ENCODE results near the gene HOXA1. TPM values are rescaled to one million over a fixed set of nuclear protein-coding genes. Genes with fewer than 3 reads are reported as not detected.

The HOXA1 gene
- total RNA-seq, 2 experiments from 2014 or later = 0.24 to 0.35 TPM

GRCh38 chr7:27095050-27095896 lies 527 bp downstream of the HOXA1 start:
- DNase-seq = no peak
- no peak overlapping the region for H3K27ac Mint-ChIP-seq
- H3K36me3 Mint-ChIP-seq = no peaks in the 10 kb centered on the region
- H3K27me3 Mint-ChIP-seq = peaks cover 92% of the 10 kb centered on the region
- peaks cover 23% of the 10 kb centered on the region for H3K4me1 Mint-ChIP-seq
- H3K9me3 Mint-ChIP-seq = no peaks in the 10 kb centered on the region
- H3K4me3 Mint-ChIP-seq = peak overlapping the region; percentile 83

- Mint-ChIP-seq H3K4me1 (peaks cover 23% of the 10 kb centered on the region), H3K27me3 (peaks cover 92% of the 10 kb centered on the region), H3K9me3 (no peaks in the 10 kb centered on the region)
Observed at GRCh38 chr7:27094304-27095049, 1.3 kb downstream of the HOXA1 start.

GRCh38 chr7:27093184-27093895 lies 2.5 kb downstream of the HOXA1 start:
- Mint-ChIP-seq H3K4me1 (peaks cover 18% of the 10 kb centered on the region), H3K27me3 (peaks cover 92% of the 10 kb centered on the region), H3K36me3 (no peaks in the 10 kb centered on the region), H3K9me3 (no peaks in the 10 kb centered on the region), H3K4me3 (no peak overlapping the region), H3K27ac (no peak overlapping the region)
- DNase-seq = no peak

More at GRCh38 chr7:27094304-27095049, 1.3 kb downstream of the HOXA1 start:
- Mint-ChIP-seq H3K36me3 (no peaks in the 10 kb centered on the region), H3K4me3 (peak overlapping the region; percentile 35), H3K27ac (no peak overlapping the region)
- DNase-seq = no peak

- Mint-ChIP-seq H3K27ac (no peak overlapping the region), H3K36me3 (no peaks in the 10 kb centered on the region), H3K4me1 (peaks cover 18% of the 10 kb centered on the region), H3K9me3 (no peaks in the 10 kb centered on the region), H3K4me3 (no peak overlapping the region), H3K27me3 (peaks cover 91% of the 10 kb centered on the region)
- no peak for DNase-seq
Observed at GRCh38 chr7:27092819-27093110, 3.0 kb downstream of the HOXA1 start.

- Mint-ChIP-seq H3K27me3 (peaks cover 91% of the 10 kb centered on the region), H3K9me3 (no peaks in the 10 kb centered on the region), H3K4me1 (peaks cover 15% of the 10 kb centered on the region), H3K4me3 (no peak overlapping the region), H3K36me3 (no peaks in the 10 kb centered on the region), H3K27ac (no peak overlapping the region)
- DNase-seq = no peak
Observed at GRCh38 chr7:27091941-27092818, 3.6 kb downstream of the HOXA1 start.

GRCh38 chr7:27091105-27091504 lies 4.7 kb downstream of the HOXA1 start:
- Mint-ChIP-seq H3K36me3 (no peaks in the 10 kb centered on the region), H3K9me3 (no peaks in the 10 kb centered on the region), H3K27me3 (peaks cover 99% of the 10 kb centered on the region), H3K27ac (no peak overlapping the region), H3K4me3 (no peak overlapping the region), H3K4me1 (peaks cover 14% of the 10 kb centered on the region)
- DNase-seq = no peak

GRCh38 chr7:27088002-27088922 lies 7.5 kb downstream of the HOXA1 start:
- Mint-ChIP-seq H3K27me3 (peaks cover 75% of the 10 kb centered on the region), H3K27ac (no peak overlapping the region), H3K4me3 (peak overlapping the region; percentile 32), H3K9me3 (no peaks in the 10 kb centered on the region), H3K4me1 (peaks cover 4% of the 10 kb centered on the region), H3K36me3 (no peaks in the 10 kb centered on the region)
- DNase-seq = no peak

- Mint-ChIP-seq H3K4me3 (no peak overlapping the region), H3K4me1 (peaks cover 9% of the 10 kb centered on the region)
Observed at GRCh38 chr7:27083646-27084045, 12.2 kb downstream of the HOXA1 start.

GRCh38 chr7:27082171-27082570 lies 13.6 kb downstream of the HOXA1 start:
- peaks cover 18% of the 10 kb centered on the region for H3K27me3 Mint-ChIP-seq
- no peaks in the 10 kb centered on the region for H3K9me3 Mint-ChIP-seq
- H3K27ac Mint-ChIP-seq = no peak overlapping the region
- H3K36me3 Mint-ChIP-seq = no peaks in the 10 kb centered on the region
- H3K4me3 Mint-ChIP-seq = no peak overlapping the region
- no peak for DNase-seq
- H3K4me1 Mint-ChIP-seq = peaks cover 5% of the 10 kb centered on the region

More at GRCh38 chr7:27083646-27084045, 12.2 kb downstream of the HOXA1 start:
- no peak for DNase-seq
- H3K27me3 Mint-ChIP-seq = peaks cover 32% of the 10 kb centered on the region
- H3K36me3 Mint-ChIP-seq = no peaks in the 10 kb centered on the region
- no peaks in the 10 kb centered on the region for H3K9me3 Mint-ChIP-seq
- H3K27ac Mint-ChIP-seq = no peak overlapping the region

- no peak for DNase-seq
Observed at GRCh38 chr7:27080844-27081436, 14.9 kb downstream of the HOXA1 start.

GRCh38 chr7:27079234-27079975 lies 16.4 kb downstream of the HOXA1 start:
- no peaks in the 10 kb centered on the region for H3K9me3 Mint-ChIP-seq
- no peak for DNase-seq
- H3K27ac Mint-ChIP-seq = no peak overlapping the region
- no peak overlapping the region for H3K4me3 Mint-ChIP-seq
- H3K4me1 Mint-ChIP-seq = peaks cover 5% of the 10 kb centered on the region
- peaks cover 6% of the 10 kb centered on the region for H3K27me3 Mint-ChIP-seq
- no peaks in the 10 kb centered on the region for H3K36me3 Mint-ChIP-seq

More at GRCh38 chr7:27080844-27081436, 14.9 kb downstream of the HOXA1 start:
- Mint-ChIP-seq H3K27me3 (peaks cover 6% of the 10 kb centered on the region), H3K27ac (no peak overlapping the region), H3K36me3 (no peaks in the 10 kb centered on the region), H3K9me3 (no peaks in the 10 kb centered on the region), H3K4me1 (peaks cover 5% of the 10 kb centered on the region), H3K4me3 (no peak overlapping the region)

GRCh38 chr7:27078616-27079233 lies 17.1 kb downstream of the HOXA1 start:
- Mint-ChIP-seq H3K4me1 (peaks cover 5% of the 10 kb centered on the region), H3K27me3 (peaks cover 6% of the 10 kb centered on the region), H3K4me3 (no peak overlapping the region), H3K9me3 (no peaks in the 10 kb centered on the region), H3K36me3 (no peaks in the 10 kb centered on the region), H3K27ac (no peak overlapping the region)
- DNase-seq = no peak

All from activated naive CD8-positive, alpha-beta T cell treated with anti-CD3 and anti-CD28 coated beads for 36 hours (primary cell).